GM21619 (cell line): ENCODE measurements around the gene PRODH2.

Experiments used
- ATAC-seq: cut with Tn5 transposase; IDR thresholded peaks from one replicate; pipeline ENCODE4 v1.9.1; 2021; ENCODE audit not compliant: unreplicated experiment

PRODH2 gene

GRCh38 chr19:35812220-35813042 is at the start of gene PRODH2:
PRODH2 (minus strand) TSS chr19:35812845; CDS start chr19:35812805, 40 bp downstream.
- ATAC-seq, result no peak

- ATAC-seq, result no peak
Measured at GRCh38 chr19:35861640-35862160, 49.1 kb upstream of the PRODH2 start.

GRCh38 chr19:35860818-35861639 is 48.4 kb upstream of the PRODH2 start:
- ATAC-seq, result no peak

GRCh38 chr19:35860436-35860817 is 47.8 kb upstream of the PRODH2 start:
- ATAC-seq, result no peak

GRCh38 chr19:35859414-35859813 is 46.8 kb upstream of the PRODH2 start:
- no peak for ATAC-seq

- no peak for ATAC-seq
Measured at GRCh38 chr19:35858311-35858710, 45.7 kb upstream of the PRODH2 start.

- ATAC-seq, result no peak
Measured at GRCh38 chr19:35856546-35857149, 44.0 kb upstream of the PRODH2 start, which contains the start of gene KIRREL2. KIRREL2 (plus strand) TSS chr19:35856911; CDS start chr19:35857120, 209 bp downstream.

- ATAC-seq, result no peak
Measured at GRCh38 chr19:35853038-35853756, 40.6 kb upstream of the PRODH2 start.

GRCh38 chr19:35852029-35852780 is 39.6 kb upstream of the PRODH2 start, which contains the start of gene NPHS1:
NPHS1 (minus strand) TSS chr19:35852504; CDS start chr19:35851837, 667 bp downstream.
- ATAC-seq, result no peak

GRCh38 chr19:35851213-35852028 is 38.8 kb upstream of the PRODH2 start:
- ATAC-seq, result no peak

- no peak for ATAC-seq
Measured at GRCh38 chr19:35848919-35849505, 36.4 kb upstream of the PRODH2 start.

GRCh38 chr19:35848486-35848885 is 35.8 kb upstream of the PRODH2 start:
- no peak for ATAC-seq

GRCh38 chr19:35847911-35848310 is 35.3 kb upstream of the PRODH2 start:
- ATAC-seq, result no peak

- ATAC-seq, result no peak
Measured at GRCh38 chr19:35846038-35846668, 33.5 kb upstream of the PRODH2 start.

GRCh38 chr19:35845215-35846037 is 32.8 kb upstream of the PRODH2 start:
- ATAC-seq, result no peak

GRCh38 chr19:35844482-35845214 is 32.0 kb upstream of the PRODH2 start:
- ATAC-seq, result no peak
